Hepatic stellate cell (primary cell): ENCODE data around the gene TOX2.

Experiments
- DNase-seq: peaks from one replicate; pipeline ENCODE4 v3.0.0; 2011; ENCODE audit warnings: low spot score

The TOX2 gene

DNA sequence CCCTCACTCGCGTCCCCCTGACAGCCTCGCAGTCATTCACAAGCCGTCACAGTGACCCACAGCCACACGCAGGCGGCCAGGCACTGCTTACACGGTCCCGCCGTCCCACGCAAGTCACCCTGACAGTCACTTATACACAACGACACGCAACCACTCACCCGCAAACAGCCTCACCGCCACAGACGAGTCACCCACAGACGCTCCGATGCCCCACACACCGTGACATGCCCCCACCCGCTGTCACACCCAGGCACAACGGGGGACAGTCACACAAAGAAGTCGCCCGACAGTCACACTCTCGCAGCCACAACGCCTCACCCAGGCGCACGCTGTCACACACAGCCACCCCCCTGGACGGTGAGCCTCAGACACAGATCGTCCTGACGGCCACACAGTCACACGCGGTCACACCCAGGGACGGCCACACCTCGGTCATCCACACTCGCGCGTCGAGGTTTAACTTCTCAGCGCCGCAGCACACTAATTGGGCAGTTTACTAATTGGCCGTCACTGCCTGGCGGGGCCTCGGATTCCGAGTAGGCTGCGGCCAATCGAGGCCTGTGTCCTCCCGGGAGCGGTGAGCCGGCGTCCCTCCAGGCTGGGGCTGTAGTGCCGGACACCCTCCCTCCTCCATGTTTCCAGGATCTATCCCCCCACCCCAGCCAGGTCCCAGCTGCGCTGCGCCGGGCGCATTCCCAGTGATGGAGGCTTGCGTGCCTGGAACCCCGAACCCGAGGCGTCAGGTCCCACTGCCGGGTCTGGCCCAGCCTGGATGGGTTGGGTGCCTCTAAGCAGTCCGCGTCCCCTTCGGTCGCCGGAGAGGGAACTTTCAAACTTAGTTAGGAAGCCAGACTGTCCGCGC is 790 bp downstream of the TOX2 start:
- no peak for DNase-seq

DNA sequence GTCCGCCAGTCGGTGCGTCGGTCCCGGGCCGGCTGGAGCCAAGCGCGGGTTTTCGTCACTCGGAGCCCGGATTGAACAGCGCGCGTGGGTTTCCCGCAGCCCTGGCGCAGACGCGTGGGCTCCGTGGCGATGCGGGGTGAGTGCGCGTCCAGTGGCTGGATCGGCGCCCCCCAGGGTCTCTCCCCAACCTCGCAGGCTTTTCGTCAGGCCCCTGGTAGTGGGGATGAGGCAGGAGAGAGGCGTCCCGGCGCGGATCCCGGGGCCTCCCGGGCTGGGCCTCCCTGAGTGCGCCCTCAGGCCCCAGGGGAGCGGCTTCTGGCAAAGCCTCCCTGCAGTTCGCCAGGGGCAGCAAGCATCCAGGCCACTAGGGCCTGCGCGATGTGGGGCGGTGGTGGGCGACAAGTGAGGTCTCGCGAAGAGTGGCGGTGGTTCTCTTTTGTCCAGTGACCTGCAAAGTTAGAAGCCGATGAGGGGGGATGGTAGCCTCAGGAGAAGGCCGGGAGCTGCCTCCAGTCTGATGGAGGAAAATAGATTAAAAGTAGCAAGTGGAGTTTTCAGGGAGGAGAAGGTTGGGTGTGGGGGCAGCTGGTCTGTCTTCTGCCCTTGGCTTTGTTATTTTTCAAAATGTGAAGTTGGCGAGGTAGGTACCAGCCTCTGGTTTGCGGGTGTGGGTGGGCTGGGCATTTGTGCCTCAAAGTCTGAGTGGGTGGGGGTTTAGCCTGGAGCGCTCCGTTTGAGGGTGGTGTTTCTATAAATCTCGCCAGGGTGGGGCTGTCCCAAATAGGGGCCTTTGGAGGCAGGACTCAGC is 1.6 kb downstream of the TOX2 start:
- no peak for DNase-seq

DNA sequence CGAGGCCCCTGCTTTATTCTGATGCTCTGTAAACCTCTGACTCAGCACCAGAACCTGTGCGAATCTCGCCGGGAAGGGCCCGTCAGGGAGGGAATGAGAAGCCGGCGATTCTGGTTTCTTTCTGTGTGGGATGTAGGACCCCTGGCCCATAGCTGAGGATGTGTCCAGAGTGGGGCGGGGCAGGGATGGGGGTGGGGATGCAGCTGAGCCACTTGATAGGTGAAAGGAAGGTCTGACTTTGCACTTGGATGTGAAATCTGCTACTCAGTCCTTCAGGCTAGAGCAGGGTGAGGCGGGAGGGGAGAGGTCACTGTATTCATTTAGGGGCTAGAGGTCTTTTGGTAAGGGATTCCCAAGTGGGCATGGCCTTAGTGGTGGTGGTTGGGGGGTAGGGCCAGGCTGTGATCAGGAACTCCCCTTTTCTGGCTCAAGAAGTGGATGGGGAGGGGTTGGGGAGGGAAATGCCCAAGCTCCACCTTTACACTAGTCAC is 2.3 kb downstream of the TOX2 start:
- DNase-seq, result no peak

DNA sequence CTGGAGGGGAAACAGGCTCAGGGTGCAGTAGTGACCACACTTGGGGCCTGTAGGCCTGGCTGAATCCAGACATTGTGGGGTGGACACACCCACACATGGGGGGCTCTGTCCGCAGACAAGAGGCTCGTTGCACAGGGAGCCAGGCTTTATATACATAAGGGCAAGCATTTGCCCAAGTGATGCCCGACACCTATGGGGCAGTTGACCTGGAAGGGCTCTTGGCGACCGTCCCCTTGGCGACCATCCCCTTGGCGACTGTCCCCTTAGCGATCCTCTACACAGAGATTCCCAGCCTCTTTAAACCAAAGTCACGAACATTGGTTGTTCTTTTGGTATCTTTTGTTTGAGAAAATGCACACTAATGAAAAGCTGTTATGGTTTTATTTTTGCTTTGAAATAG is 2.7 kb downstream of the TOX2 start:
- no peak for DNase-seq

DNA sequence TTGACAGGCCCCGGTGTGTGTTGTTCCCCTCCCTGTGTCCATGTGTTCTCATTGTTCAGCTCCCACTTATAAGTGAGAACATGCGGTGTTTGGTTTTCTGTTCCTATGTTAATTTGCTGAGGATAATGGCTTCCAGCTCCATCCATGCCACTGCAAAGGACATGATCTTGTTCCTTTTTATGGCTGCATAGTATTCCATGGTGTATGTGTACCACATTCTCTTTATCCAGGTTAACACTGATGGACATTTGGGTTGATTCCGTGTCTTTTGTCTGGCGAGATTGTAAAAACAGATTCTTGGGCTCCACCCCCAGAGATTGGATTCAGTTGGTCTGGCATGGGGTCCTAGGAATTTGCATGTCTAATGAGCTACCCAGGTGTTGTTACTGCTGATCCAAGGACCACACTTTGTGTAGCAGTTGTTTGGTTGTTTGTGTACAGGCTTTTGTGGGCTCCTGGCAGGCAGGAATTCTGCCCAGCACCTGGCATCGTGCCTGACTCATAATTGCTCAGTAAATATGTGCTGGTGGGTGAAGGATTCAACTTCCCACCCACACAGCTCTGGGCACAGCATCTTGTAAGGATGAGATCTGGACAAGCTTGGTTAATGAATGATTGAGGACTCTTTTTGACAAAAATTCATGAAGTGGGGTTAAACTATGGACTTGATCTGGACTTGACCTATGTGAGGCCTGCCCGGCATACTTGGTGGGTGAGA is 5.2 kb downstream of the TOX2 start:
- DNase-seq, result no peak

DNA sequence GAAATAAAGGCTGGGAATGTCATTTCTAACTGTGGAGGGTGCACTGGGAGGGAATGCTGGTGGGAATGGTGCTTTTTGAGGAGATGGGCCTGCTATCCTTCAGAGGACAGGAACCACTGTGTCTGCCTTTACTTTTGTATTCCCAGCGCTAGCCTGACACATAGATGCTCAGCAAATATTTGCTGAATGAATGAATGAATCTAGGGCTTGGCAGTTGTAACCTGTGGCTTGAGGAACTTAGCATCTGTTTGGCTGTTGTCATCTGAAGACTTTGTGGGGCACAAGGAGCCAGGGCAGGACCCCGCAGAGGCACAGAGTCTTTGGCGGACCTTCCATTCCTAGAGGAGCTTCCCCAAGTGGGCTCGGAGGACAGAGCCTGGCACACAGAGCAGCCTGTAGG is 6.1 kb downstream of the TOX2 start:
- DNase-seq, result no peak

DNA sequence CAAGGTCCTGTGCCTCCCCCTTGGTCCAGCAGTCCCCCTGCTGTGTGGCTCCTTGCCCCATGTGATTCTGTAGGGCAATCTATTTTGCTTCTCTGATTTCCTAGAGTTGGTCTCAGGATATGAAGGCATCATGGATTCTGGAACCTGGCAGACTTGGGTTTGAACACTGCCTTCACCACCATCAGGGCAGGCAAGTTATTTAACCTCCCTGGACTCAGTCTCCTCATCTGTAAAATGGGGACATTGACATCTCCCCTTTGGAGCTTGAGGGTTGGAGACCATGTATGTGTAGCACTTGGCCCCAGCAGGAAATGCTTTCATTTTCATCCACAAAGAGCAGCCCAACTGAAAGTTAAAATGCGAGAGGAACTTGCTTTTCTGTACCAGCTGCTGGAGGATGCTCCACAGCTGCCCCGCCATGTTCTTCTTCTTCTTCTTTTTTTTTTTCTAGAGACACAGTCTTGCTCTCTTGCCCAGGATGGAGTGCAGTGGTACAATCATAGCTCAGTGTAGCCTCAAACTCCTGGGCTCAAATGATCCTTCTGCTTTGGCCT is 6.7 kb downstream of the TOX2 start:
- DNase-seq, result no peak

DNA sequence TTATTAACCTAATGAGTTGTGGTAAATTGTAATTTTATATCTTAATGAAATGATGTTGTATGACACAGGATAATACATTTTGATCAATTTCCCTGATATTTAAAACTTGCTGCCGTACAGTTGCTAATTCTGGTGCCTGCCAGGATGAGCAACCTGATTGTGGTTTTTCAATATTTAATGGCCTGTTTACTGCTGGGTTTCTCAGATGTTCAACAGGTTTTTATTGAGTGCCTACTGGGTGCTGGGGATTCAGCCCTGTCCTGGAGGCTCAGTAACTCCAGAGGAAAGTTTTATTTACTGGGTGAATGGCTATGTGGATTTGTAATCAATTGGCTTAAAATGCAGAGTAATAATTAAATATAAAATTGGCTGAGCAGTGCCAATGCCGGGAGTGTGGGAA is 8.0 kb downstream of the TOX2 start:
- no peak for DNase-seq

DNA sequence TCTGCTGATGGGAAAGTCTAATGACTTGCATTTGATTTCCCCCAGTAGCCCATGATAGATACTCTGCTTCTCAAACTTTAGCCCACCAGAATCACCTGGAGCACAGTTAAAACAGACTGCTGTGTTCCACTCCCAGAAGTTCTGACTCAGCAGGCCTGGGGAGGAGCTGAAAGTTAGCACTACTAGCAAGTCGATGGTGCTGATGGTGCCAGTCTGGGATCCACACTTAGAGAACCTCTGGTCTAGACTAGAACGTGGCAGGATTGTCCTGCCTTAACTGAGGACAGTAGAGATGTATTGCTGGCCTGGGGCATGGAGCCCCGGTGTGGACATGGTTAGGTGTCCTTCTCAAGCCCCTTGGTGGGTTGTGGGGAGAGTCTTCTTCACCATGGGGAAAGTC is 8.7 kb downstream of the TOX2 start:
- no peak for DNase-seq

DNA sequence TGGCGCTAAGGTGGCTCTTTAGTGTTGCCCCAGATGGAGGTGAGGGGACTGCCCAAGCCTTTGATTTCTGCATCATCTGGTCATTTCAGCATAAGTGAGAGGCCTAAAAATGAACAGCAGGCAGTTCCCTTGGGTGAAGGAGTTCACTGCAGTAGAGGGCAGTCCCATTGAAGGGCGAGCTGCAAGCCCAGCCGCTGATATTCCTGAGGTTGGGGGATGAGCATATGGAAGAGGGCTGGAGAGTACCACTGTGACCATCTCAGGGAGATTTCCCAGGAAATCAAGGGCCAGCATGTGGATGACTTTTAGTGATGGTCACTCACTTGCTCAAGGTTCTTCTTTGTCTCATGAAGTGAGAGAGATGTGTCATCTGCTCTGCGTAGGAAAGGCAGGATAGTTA is 9.3 kb downstream of the TOX2 start:
- no peak for DNase-seq

DNA sequence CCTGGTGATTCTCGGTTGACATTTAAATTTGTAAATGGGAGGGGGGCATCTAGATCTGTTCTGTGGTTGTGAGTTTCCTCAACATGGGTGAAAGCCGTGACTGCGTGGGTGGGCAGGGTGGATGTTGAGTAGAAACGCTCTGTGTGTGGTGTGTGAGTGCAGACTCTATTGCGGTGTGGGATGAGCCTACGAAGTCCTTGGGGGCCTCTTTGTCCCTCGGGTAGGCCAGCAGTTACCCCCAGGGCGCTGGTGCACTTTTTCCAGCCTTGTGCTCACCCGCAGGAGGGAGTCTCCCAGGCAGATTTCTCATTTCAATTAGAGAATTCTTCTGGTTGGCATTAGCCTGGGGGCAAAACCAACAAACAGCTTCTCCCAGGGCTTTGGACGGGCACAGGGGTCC is 10.6 kb downstream of the TOX2 start:
- DNase-seq, result no peak

DNA sequence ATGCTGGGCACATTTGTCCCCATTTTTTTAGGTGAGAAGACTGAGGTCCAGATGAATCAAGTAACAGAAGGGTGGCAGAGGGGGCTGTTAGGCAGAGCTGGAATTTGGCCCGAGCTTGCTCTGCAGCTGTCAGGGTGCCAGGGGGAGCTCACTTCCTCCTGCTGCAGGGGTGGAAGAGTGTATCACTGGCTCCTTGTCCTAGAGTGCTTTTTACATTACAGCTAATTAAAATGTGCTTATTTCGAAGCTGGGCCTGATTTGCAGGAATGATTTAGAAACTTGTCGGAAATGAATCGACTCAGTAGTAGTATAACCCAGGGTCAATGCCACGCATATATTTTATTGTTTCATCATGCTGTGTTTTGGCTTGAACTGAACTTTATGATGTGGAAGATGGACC is 11.1 kb downstream of the TOX2 start:
- DNase-seq, result no peak

DNA sequence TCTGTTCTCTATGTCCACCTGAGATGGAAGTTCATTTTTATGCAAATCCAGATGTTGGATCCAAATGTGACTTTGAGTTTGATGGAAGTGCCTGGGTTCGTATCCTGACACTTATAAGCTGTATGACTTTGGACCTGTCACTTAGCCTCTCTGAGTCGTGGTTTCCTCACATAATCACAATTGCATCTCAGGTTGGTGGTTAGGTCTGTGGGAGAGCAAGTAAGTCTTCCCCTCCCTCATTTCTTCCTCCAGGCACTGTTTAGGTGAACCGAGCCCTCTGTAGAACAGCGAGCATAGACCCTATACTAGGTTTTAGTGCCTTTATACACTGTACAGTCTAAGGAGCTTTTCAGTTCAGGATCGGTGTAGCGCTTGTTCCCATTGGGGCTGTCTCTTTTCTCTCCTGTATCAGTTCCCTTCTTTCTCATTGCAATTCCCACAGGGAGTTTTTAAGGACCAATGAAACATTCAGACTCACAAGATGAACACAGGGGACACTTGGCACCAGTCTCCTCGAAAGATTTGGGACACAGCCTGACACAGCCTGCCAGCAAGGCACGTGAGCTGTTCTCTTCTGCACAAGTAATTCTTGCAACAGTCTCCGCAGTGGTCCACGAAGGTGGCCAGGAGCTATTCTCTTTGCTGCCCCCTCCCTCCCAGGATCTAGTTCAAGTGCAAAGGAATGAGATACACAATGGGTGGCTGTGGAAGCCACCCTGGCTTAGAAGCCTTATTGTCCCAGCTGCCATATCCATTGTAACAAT is 11.8 kb downstream of the TOX2 start:
- no peak for DNase-seq

DNA sequence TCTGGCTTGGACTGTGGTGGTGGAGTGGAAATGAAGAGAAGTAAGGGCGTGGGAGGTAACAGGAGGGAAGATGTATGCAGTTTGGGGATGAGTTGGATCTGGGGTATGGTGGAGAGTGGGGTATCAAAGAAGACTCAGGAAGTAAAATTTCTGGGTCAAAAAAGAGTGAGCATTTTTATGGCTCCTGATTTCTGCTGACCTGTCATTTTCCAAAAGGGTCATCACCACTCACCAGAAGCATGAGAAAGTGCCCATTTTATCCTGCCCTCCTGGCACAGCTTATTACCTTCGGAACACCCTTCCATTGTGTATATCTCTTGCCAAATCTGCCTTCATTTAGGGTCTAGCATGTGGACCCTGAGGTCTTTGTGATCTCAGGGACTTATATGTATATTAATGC is 17.3 kb downstream of the TOX2 start:
- DNase-seq, result no peak

DNA sequence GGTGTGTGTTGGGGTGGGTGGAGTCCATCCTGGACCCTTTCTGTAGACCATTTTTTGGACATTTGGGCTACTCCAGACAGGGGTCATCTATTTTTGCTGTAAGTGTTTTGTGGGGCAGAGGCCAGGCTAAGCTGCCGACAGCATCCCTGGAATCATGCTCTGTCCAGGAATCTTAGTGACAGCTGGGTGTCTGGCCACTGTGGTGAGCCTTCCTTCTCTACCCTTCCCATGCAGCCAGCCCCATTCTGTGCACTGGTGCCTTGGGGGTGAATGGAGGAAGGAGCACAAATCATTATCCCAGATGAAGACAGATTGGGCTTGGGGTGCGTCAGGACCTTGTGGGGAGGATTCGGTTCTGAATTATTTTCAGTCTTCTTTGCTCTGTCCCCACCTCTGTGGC is 20.2 kb downstream of the TOX2 start:
- DNase-seq, result no peak

DNA sequence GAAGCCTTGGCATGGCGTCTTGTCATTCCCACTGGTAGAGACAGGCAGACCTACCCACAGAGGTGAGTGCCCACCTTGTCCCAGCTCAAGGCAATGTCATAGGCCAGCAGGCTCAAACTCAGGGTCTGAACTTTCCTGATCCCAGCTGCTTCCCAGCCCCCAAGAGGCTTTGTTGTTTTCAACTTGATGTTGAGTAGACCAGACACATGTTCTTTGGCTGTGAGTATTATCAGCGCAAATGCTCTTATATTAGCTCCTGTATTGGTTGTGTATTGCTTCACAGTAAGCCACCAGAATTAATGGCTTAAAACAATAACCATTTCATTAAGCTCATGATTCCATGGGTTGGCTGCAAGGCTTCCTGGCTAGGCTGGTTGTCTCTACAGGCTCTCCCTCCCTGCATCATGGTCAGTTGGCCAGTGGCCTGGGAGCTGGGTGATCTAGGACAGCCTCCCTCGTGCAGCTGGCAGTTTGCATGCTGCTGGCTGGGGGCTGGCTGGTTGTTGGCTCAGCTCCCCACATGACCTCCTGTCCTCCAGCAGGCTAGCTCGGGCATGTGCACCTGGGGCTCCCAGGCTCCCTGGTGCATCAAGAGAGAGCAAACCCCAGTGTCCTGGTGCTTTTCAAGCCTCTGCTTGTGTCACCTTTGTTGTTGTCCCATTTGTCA is 21.6 kb downstream of the TOX2 start:
- DNase-seq, result no peak

DNA sequence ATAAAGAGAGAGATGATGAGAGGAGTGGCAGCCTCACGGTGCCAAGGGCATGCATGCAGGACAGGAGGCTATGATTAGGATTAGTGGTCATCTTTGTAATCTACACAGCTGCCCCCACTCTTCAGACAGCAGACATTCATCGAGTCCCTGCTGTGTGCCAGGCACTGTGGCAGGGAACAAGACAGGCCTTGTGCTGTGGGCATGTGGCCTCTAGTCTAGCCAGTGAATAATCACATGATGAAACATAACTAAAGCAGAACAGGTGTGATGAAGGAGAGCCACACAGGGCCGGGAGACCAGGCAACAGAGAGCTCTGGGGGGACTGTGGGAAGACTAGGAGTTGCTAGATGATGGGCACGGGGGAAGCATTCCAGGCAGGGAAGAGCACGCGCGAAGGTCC is 22.2 kb downstream of the TOX2 start:
- DNase-seq, result no peak

DNA sequence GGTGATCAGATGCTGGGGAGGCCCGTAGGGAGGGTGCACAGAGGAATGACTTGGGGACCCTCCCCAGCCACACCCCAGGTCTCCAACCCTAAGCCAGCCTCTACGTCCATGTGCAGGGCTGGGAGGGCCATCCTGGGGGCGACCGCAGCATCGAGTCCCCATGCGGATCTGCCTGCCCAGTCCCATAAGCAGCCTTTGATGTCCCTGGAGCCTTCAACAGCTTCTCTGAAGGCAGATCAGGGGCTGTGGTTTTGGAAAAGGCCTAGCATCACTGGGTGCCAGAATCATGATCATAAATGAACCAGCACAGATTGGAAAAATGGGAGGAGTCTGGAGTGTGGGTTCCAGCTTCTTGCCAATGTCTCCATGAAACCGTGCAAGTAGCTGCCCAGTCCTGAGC is 22.9 kb downstream of the TOX2 start:
- no peak for DNase-seq

DNA sequence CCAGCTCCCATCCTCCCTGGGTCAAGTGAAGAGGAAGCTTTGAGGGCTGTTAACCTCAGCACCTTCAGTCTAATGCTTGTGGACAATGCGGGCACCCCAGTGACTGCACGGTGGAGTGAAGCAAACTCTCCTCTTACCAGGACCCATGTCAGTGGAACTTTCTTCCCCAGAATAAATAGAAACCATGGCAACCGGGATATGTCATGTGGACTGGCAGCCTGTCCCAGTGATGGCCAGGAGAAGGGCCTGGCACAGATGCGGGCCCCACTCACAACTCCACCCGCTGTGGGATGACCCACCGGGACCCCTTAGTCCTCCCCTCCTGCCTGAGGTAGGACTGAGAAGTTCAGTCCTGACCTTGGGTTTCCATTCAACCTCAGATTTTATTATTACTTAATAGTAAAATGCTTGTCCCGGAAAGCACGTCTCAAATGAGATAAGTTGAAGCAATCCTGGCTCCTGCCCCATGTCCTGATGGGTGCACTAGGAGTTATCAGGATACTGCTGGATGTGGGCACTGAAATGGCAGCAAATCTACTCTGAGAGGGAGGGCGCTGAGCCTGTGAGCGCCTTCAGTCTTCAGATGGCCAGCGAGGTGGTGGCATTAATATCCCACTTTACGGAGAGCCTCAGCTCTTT is 23.5 kb downstream of the TOX2 start:
- no peak for DNase-seq

DNA sequence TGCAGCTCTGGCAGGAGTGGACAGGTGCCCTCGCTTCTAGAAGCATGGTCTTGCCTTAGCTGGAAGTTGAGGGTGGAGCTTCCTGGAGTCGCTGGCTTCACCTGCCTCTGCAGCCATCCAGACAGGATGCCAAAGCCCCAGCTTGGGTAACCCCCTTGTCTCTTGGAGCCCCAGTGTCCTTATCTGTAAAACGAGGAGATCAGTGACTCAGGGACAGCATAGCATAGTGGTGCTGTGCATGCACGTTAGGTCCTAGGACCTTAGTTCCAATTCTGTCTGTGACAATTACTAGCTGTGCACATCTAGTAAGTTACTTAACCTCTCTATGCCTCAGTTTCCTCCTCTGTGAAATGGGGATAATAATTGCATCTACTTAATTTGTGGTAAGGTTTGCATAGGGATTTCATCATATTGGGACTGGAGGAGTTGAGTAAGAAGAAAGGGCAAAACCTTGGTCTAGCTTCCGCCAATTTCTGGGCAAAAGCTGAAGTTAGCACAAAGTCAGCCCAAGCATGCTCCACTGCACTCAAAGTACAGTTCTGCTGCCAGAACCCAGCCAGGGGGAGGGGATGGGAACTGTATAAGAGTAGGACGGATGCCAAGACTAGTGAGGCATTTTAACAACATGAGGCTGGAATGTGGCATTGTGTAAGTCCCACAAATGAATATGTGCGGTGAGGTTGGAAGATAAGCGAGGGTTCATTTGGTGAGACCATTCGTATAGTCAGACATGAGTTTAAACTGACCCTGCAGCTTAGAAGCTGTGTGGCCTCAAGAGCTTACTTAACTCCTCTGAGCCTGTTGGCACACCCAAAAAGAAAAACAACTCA is 24.5 kb downstream of the TOX2 start:
- DNase-seq, result peak; percentile 88
